GM18861 (cell line): Measurements from ENCODE around the gene KCNIP1.

Source experiments
- ATAC-seq: cut with Tn5 transposase; IDR thresholded peaks from one replicate; pipeline ENCODE4 v1.9.1; 2021; ENCODE audit not compliant: unreplicated experiment

Gene KCNIP1

GRCh38 chr5:170482511-170482910, 21.3 kb upstream of the KCNIP1 start:
- ATAC-seq = no peak

DNA sequence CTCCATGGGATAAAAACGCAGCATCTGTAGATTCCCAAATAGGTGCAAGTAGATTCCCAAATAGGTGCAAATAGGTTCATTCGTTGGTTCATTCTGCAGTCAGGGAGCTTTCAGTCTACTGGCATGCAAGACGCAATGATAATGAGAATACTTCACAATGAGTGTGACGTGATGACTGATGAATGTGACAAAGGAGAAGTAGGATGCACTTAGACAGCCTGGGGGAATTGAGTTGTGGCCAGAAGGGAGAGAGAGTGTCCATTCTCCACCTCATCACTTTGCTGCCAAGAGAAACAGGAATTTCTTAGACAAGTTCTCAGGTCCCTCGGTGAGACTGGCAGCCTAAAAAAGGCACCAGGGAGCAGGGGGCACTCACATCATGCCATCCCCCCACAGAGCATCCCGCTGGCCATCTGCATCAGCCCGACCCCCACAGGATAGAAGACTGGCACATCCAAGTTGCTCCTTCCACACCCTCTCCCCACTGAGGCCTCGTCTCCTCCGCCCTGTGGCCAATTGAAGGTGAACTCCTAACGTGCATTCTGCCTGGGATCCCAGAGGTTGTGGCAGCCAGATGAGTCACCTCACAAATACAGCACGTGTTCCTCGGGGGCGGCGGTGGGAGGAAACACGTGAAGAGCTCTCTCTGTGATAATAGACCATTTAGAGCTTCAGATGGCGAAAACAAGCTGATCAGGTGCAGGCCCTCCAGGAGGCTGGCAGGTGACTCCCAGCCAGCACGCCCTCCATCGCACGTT, 19.9 kb upstream of the KCNIP1 start:
- ATAC-seq = no peak

GRCh38 chr5:170484459-170484831, 19.4 kb upstream of the KCNIP1 start:
- ATAC-seq = no peak

- ATAC-seq = no peak
Observed at GRCh38 chr5:170484847-170485615, 18.8 kb upstream of the KCNIP1 start.

GRCh38 chr5:170485616-170485911, 18.3 kb upstream of the KCNIP1 start:
- no peak for ATAC-seq

DNA sequence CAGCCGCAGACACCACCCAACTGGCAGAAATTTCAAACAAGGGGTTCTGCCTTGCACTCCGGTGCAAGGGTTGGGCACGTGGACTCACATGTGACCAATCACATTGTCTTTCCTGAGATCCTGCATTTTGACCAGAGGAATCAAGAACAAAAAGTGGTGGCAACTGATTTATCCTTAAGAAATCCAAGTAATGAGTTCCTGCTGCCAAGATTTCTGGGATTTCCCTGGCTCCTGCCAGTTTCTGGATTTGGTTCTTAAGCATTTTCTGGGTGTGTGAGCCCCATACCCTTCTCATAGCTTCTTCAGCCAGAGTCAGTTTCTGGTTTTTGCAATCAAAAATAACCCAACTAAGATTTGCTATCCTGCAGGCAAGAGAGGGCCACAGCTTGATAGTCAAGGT, 17.4 kb upstream of the KCNIP1 start:
- ATAC-seq = no peak

- no peak for ATAC-seq
Observed at GRCh38 chr5:170488570-170488969, 15.2 kb upstream of the KCNIP1 start.

DNA sequence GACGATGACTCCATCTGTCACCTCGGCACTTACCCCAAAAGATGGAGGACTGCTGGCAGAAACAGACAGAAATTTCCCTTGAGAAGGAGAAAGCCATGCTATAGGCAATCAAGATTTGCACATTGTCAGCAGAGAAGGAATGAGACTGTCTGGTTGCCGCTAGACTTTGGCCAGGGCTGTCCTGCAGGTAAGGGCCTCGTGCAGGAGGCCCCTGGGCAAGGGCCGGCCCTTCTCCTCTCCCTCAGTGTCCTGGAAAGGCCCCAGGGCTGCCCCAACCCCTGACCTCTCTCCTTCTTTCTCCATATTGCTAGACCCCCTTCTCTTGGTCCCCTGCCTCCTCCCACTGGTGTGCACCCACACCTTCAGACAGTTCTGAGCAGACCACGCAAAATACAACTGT, 14.6 kb upstream of the KCNIP1 start:
- ATAC-seq = no peak

- ATAC-seq = no peak
Observed at GRCh38 chr5:170490381-170490780, 13.4 kb upstream of the KCNIP1 start.

DNA sequence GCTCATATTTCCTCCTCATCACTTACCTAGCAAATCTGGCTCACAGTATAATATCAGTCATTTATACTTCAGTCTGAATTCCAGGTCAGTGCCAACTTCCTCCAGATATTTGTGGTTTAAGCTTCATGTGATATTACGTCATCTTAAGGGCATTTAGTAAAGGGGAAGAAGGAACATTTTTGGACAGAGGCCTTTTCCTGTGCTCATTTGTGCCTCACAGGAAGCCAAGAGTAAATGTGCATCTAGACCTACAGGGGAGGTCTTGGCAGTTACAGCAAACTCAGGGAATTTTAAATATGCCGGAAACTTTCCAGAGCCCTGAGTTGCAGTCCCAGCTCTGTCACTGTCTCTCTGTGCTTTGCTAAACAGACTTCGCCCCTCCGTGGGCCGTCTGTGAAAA, 12.3 kb upstream of the KCNIP1 start:
- ATAC-seq = no peak

GRCh38 chr5:170493028-170493820, 10.6 kb upstream of the KCNIP1 start:
- no peak for ATAC-seq

- ATAC-seq = no peak
Observed at GRCh38 chr5:170494041-170494440, 9.8 kb upstream of the KCNIP1 start.

GRCh38 chr5:170495825-170496661, 7.8 kb upstream of the KCNIP1 start:
- ATAC-seq = no peak

DNA sequence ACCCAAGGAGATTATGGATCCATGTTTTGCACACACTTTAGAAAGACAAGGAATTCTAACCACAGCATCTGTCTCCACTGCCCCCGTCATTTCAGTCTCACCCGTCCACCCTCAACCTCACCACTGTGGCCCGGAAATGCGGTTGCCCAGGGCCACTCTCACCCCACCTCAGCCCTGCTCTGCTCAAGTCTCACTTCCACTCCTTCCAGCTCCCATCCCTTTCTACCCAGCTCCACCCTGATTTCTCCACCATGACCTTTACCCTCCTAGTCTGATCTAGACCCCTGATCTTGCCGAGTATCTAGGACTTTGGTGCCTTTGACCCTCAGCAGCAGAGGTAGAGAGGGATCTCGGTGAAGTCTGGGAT, 7.2 kb upstream of the KCNIP1 start:
- ATAC-seq = no peak

DNA sequence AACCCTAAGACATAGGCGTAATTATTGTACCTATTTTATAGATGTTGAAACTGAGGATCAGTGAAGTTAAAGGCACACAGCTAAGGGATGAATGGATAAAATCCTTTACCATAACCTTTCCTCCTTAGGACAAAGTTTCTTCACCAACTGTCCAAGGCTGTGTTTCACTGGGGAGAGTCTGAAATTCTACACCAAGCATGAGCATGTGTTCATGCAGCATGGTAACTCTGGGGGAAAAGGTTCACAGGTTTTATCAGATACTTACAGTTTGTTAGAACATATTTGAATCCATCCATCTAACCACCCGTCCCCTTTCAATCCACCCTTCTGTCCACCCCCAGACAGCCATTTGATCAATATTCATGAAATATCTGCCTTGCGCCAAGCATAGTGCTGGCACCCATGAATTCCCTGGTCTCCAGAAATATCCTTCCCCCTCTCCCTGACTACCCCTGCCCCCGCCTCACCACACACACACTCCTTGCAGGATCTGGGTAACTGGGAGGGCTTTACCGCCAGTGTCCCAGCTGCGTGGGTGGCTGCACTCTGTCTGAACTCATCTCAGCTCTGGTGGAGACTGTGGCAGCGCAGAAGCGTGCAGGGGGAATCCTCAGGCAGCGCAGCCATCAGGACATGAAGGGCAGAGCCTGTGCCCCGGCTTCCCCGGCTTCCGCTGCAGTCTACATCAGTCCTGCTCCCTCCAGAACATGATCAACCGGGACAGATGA, 6.3 kb upstream of the KCNIP1 start:
- no peak for ATAC-seq

- ATAC-seq = no peak
Observed at GRCh38 chr5:170498811-170499351, 4.9 kb upstream of the KCNIP1 start.

DNA sequence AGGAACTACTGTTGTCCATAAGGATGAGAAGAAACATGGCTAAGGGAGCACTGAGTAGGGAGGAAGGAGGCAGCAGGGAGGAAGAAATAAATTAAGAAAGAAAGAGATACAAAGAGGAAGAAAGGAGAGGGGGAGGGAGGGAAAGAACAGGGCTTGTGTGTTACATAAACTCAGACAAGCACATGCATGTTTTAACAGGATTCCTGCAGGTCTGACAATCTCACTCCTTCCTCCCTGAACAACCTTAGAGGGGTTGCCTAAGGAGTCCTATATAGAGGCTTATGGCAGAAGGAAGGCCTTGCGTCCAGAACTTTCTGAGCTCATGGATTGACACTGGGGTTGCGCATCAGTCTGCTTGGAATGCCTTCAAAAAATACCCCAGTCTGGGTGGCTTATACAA, 4.2 kb upstream of the KCNIP1 start:
- ATAC-seq = no peak

GRCh38 chr5:170501361-170501760, 2.5 kb upstream of the KCNIP1 start:
- ATAC-seq = no peak

GRCh38 chr5:170501931-170502330, 1.9 kb upstream of the KCNIP1 start:
- no peak for ATAC-seq

DNA sequence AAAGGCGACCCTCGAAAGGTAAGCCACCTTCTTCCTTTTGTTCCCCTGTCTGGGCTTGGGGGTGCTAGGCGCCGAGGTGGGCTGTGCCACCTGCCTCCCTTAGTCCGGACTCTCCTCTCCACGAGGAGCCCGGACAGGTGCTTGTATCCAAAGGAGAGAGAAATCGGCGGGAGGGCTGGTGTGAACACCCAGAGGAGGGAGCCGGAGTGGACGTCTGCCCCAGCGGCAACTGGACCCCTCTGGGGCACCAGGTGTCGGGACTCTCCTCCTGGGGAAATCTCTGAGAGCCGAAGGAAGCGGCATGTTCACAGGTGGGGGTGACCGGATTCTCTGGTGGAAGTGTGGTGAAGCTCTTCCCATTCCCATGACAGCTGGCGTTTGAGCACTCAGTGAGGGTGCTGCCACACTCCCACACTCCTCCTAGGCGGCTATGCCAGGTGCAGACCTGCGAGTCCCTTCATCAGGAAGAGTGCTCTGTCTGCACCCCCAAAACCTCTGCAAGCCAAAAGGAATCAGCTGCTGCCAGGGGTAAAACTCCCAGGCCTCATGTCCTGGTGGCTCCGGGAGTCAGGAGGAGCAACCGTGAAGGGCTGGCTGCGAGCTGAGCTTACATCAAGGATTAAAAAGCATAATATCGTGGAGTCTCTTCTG, 921 bp downstream of the KCNIP1 start:
- ATAC-seq = no peak
